Measurements from ENCODE around the gene TFAP2A. TPM values are rescaled to one million over a fixed set of nuclear protein-coding genes. Genes with fewer than 3 reads are reported as not detected.

Gene TFAP2A
- polyA plus RNA-seq, 1 donor (not counting 4 experiments of a cell fraction or from before 2014, with no cell fraction given), result 30.2 TPM

DNA sequence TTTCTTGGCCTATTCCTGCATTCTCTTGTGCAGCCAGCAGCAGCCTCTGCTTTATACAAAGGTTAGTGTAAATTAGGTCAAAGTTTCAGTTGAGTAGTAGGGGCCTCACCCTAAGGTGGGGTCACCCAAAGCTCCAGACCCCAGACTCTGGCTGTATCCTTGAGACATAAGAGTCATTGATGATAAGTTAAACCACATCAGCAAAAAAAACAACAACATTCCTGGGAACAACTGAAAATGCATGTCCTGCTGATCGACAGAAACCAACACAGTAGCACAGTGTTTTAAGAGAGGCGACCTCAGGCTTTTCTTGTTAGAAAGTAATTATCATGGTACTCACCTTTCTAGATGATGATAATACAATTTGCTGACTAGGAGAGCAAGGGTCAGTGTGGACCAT is 52.6 kb downstream of the TFAP2A start:
- Histone ChIP-seq H3K9me1 (ENCODE audit: control insufficient read depth, extremely low read depth, insufficient read depth, low read length) (no peaks in the 10 kb centered on the region), H3K4me3 (ENCODE audit: control insufficient read depth in 2 of 3, extremely low read depth in 1 of 3, insufficient read depth in 2 of 3, low read depth in 1 of 3, low read length in 3 of 3) (no peak overlapping the region), H2AFZ (ENCODE audit: control insufficient read depth, low read length) (no peak overlapping the region), H3K9ac (ENCODE audit: control insufficient read depth, extremely low read depth, insufficient read depth, low read length) (no peak overlapping the region), H3K27ac (ENCODE audit: control insufficient read depth, insufficient read depth, low read length) (no peak overlapping the region), H3K27me3 (ENCODE audit: control insufficient read depth, extremely low read depth, insufficient read depth, low read length) (no peaks in the 10 kb centered on the region), H4K20me1 (ENCODE audit: control insufficient read depth, extremely low read depth, insufficient read depth, low read length) (no peaks in the 10 kb centered on the region), H3K9me3 (ENCODE audit: control insufficient read depth, low read depth, low read length) (no peaks in the 10 kb centered on the region), H3K36me3 (ENCODE audit: control insufficient read depth in 2 of 2, extremely low read depth in 1 of 2, insufficient read depth in 2 of 2, low read length in 2 of 2) (no peaks in the 10 kb centered on the region), H3K4me2 (ENCODE audit: control insufficient read depth, extremely low read depth, insufficient read depth, low read depth, low read length) (no peak overlapping the region), H3K79me2 (ENCODE audit: control insufficient read depth, insufficient read depth, low read length) (no peaks in the 10 kb centered on the region), H3K4me1 (ENCODE audit: control insufficient read depth, extremely low read depth, insufficient read depth, low read length) (peaks cover 9% of the 10 kb centered on the region)
- no peak for TF ChIP-seq EZH2 (IDR thresholded peaks at IDR 0.05; ENCODE audit: low read length)
- TF ChIP-seq, protein P1, sequence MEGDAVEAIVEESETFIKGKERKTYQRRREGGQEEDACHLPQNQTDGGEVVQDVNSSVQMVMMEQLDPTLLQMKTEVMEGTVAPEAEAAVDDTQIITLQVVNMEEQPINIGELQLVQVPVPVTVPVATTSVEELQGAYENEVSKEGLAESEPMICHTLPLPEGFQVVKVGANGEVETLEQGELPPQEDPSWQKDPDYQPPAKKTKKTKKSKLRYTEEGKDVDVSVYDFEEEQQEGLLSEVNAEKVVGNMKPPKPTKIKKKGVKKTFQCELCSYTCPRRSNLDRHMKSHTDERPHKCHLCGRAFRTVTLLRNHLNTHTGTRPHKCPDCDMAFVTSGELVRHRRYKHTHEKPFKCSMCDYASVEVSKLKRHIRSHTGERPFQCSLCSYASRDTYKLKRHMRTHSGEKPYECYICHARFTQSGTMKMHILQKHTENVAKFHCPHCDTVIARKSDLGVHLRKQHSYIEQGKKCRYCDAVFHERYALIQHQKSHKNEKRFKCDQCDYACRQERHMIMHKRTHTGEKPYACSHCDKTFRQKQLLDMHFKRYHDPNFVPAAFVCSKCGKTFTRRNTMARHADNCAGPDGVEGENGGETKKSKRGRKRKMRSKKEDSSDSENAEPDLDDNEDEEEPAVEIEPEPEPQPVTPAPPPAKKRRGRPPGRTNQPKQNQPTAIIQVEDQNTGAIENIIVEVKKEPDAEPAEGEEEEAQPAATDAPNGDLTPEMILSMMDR (optimal IDR thresholded peaks at IDR 0.05 in 1 of 3, IDR thresholded peaks at IDR 0.05 in 1 of 3, conservative IDR thresholded peaks at IDR 0.05 in 1 of 3; ENCODE audit: extremely low read depth in 1 of 3, insufficient read depth in 2 of 3, low read length in 3 of 3), result no peak
- FAIRE-seq (no peak), DNase-seq (ENCODE audit: low read depth, low spot score) (no peak)
- dilution Hi-C loops (cut with MboI; ENCODE audit: extremely low pct_ligation_motif_present, low sequenced_read_pairs), result no loop called here

DNA sequence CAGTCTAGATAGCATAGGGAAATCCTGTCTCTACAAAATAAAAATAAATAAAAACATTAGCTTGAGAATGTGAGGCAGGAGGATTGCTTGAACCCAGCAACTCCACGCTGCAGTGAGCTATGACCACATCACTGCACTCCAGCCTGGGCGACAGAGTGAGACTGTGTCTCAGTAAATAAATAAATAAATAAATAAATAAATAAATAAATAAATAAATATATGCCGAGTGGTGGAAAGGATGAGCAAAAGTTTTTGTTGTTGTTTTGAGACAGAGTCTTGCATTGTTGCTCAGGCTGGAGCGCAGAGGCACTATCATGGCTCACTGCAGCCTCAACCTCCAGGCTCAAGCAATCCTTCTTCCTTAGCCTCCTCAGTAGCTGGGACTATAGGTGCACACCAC is 53.4 kb downstream of the TFAP2A start:
- Histone ChIP-seq H3K36me3 (ENCODE audit: control insufficient read depth in 2 of 2, extremely low read depth in 1 of 2, insufficient read depth in 2 of 2, low read length in 2 of 2) (no peaks in the 10 kb centered on the region), H3K4me1 (ENCODE audit: control insufficient read depth, extremely low read depth, insufficient read depth, low read length) (peaks cover 9% of the 10 kb centered on the region), H4K20me1 (ENCODE audit: control insufficient read depth, extremely low read depth, insufficient read depth, low read length) (no peaks in the 10 kb centered on the region), H2AFZ (ENCODE audit: control insufficient read depth, low read length) (no peak overlapping the region), H3K79me2 (ENCODE audit: control insufficient read depth, insufficient read depth, low read length) (no peaks in the 10 kb centered on the region), H3K4me3 (ENCODE audit: control insufficient read depth in 2 of 3, extremely low read depth in 1 of 3, insufficient read depth in 2 of 3, low read depth in 1 of 3, low read length in 3 of 3) (no peak overlapping the region), H3K9me1 (ENCODE audit: control insufficient read depth, extremely low read depth, insufficient read depth, low read length) (no peaks in the 10 kb centered on the region), H3K27ac (ENCODE audit: control insufficient read depth, insufficient read depth, low read length) (no peak overlapping the region), H3K9me3 (ENCODE audit: control insufficient read depth, low read depth, low read length) (no peaks in the 10 kb centered on the region), H3K4me2 (ENCODE audit: control insufficient read depth, extremely low read depth, insufficient read depth, low read depth, low read length) (no peak overlapping the region), H3K9ac (ENCODE audit: control insufficient read depth, extremely low read depth, insufficient read depth, low read length) (no peak overlapping the region), H3K27me3 (ENCODE audit: control insufficient read depth, extremely low read depth, insufficient read depth, low read length) (no peaks in the 10 kb centered on the region)
- DNase-seq (ENCODE audit: low read depth, low spot score), result no peak
- TF ChIP-seq, protein P1 (optimal IDR thresholded peaks at IDR 0.05 in 1 of 3, IDR thresholded peaks at IDR 0.05 in 1 of 3, conservative IDR thresholded peaks at IDR 0.05 in 1 of 3; ENCODE audit: extremely low read depth in 1 of 3, insufficient read depth in 2 of 3, low read length in 3 of 3), result no peak
- TF ChIP-seq EZH2 (IDR thresholded peaks at IDR 0.05; ENCODE audit: low read length), result no peak
- FAIRE-seq, result no peak
- dilution Hi-C loops (cut with MboI; ENCODE audit: extremely low pct_ligation_motif_present, low sequenced_read_pairs), result no loop called here
